PFSK-1 (cell line): ENCODE measurements around the gene ADCY7.

Experiments used
- POLR2AphosphoS5 ChIP-seq: IDR thresholded peaks from 2 replicates; pipeline ENCODE4 v1.6.1; 2012; ENCODE audit warnings: low read depth, mild to moderate bottlenecking, control low read depth, low read length, moderate library complexity
- SIN3A ChIP-seq: IDR thresholded peaks from 2 replicates; pipeline ENCODE4 v1.6.1; 2012; ENCODE audit warnings: mild to moderate bottlenecking, low read length, moderate library complexity, borderline replicate concordance; ENCODE audit not compliant: insufficient read depth
- TAF1 ChIP-seq: IDR thresholded peaks from 2 replicates; pipeline ENCODE4 v1.6.1; 2012; ENCODE audit warnings: low read length, control low read depth, borderline replicate concordance; ENCODE audit not compliant: insufficient read depth

DNA sequence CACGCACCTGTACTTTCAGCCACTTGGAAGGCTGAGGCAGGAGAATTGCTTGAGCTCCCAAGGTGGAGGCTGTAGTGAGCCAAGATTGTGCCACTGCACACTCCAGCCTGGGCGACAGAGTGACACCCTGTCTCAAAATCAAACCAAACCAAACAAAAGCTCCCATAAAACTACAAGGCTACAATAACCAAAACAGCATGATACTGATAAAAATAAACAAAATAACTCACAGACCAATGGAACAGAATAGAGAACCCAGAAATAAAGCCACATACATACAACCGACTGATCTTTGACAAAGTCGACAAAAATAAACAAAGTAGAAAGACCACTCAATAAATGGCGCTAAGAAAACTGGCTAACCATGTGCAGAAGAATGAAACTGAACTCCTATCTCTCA, 65.2 kb downstream of the ADCY7 start:
- no peak for TF ChIP-seq POLR2AphosphoS5
- TF ChIP-seq TAF1 = no peak
- TF ChIP-seq SIN3A = no peak
